Endodermal cell (in vitro differentiated cells): ENCODE measurements around the gene USP38. TPM values are rescaled to one million over a fixed set of nuclear protein-coding genes. Genes with fewer than 3 reads are reported as not detected.

Experiments
- DNase-seq: peaks from one replicate; pipeline ENCODE4 v3.0.0-alpha.2; 2017
- H3K27ac ChIP-seq: 2 replicates; pipeline ENCODE4 v1.5.1; 2013; ENCODE audit warnings: mild to moderate bottlenecking, low read depth, low read length, moderate library complexity
- H3K27me3 ChIP-seq: 2 replicates; pipeline ENCODE4 v1.6.1; 2013; ENCODE audit warnings: mild to moderate bottlenecking, low read length, moderate library complexity; ENCODE audit not compliant: insufficient read depth, control insufficient read depth, poor library complexity, severe bottlenecking
- H3K36me3 ChIP-seq: 2 replicates; pipeline ENCODE4 v1.7.0; 2013; ENCODE audit warnings: mild to moderate bottlenecking, low read length, moderate library complexity; ENCODE audit not compliant: control insufficient read depth, insufficient read depth
- H3K4me1 ChIP-seq: one replicate; pipeline ENCODE4 v1.7.0; 2013; ENCODE audit warnings: low read length; ENCODE audit not compliant: control insufficient read depth, insufficient read depth
- H3K4me3 ChIP-seq: 2 replicates; pipeline ENCODE4 v1.5.1; 2013; ENCODE audit warnings: mild to moderate bottlenecking, low read length, moderate library complexity
- H3K9ac ChIP-seq: 2 replicates; pipeline ENCODE4 v1.6.1; 2013; ENCODE audit warnings: mild to moderate bottlenecking, low read length, moderate library complexity; ENCODE audit not compliant: poor library complexity, severe bottlenecking; ENCODE audit errors: extremely low read depth
- H3K9me3 ChIP-seq: 2 replicates; pipeline ENCODE4 v1.6.1; 2013; ENCODE audit warnings: mild to moderate bottlenecking, low read length, moderate library complexity; ENCODE audit not compliant: control insufficient read depth
- H3K27ac Mint-ChIP-seq: 2 replicates; pipeline ENCODE4 v1.8.0; 2020; ENCODE audit warnings: mixed read lengths
- H3K27me3 Mint-ChIP-seq: 2 replicates; pipeline ENCODE4 v1.8.0; 2021; ENCODE audit warnings: mild to moderate bottlenecking, mixed read lengths; ENCODE audit not compliant: insufficient read depth
- H3K36me3 Mint-ChIP-seq: 2 replicates; pipeline ENCODE4 v1.8.0; 2020; ENCODE audit warnings: low read depth, mixed read lengths
- H3K4me1 Mint-ChIP-seq: 2 replicates; pipeline ENCODE4 v1.8.0; 2020; ENCODE audit warnings: mixed read lengths
- H3K4me3 Mint-ChIP-seq: 2 replicates; pipeline ENCODE4 v1.8.0; 2020; ENCODE audit warnings: mild to moderate bottlenecking, moderate library complexity, mixed read lengths
- H3K9me3 Mint-ChIP-seq: 2 replicates; pipeline ENCODE4 v1.8.0; 2020; ENCODE audit warnings: mild to moderate bottlenecking, mixed read lengths
- WGBS, 2 experiments: methylation state at CpG; one replicate each; pipeline versions ENCODE4 v1.1.5 to v1.1.7; 2013; ENCODE audit warnings: missing lambda C conversion rate in 2 of 2, mixed read lengths in 1 of 2; ENCODE audit not compliant: insufficient coverage in 1 of 2, insufficient read length in 1 of 2; 5-methylcytosine and 5-hydroxymethylcytosine counted together
- total RNA-seq, 2 donors: library from RNA; stranded (reverse); fragmentation: NEBNext Ultra II Directional in 1 of 2; extraction: Animal tissue kit (Norgen Biotek cat#: 25700) in 1 of 2; gene quantifications; 2 replicates in 1 of 2; 3 replicates in 1 of 2; pipeline ENCODE4 v1.2.1, GENCODE V29; 2021
- TF ChIP-seq, protein P1 (sequence below): fragments of 200-600 bp; sonication (generic); conservative IDR thresholded peaks from 2 replicates; pipeline ENCODE4 v1.5.0; 2021; ENCODE audit warnings: antibody characterized with exemption, mild to moderate bottlenecking

The USP38 gene
- total RNA-seq, 2 donors from 2014 or later: 15.6 to 15.7 TPM

DNA sequence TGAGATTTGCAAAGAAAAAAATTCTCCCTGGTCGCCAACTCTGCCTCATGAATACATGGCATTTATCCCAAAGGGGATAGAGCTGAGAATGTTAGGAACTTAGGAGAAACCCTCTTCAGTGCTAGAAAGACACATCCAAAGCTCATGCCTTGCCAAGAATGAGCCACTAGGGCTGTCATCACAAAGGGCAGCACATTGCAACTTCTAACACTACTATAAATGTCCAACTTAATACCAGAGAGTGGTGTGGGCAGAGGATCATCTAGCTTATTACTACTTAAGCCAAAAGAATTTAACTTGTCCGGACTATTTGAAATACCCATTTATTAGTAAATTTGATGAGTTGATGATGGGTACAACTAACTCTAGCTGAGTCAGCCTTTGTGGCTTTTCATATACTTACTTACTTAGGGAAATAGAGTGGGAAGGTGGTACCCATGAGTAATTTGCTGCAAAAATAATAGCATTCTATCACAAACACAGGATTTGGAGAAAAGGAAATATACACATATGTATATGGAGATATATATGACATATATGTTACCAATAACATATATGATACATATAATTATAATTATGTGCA is 85.6 kb downstream of the USP38 start:
- TF ChIP-seq, protein P1, sequence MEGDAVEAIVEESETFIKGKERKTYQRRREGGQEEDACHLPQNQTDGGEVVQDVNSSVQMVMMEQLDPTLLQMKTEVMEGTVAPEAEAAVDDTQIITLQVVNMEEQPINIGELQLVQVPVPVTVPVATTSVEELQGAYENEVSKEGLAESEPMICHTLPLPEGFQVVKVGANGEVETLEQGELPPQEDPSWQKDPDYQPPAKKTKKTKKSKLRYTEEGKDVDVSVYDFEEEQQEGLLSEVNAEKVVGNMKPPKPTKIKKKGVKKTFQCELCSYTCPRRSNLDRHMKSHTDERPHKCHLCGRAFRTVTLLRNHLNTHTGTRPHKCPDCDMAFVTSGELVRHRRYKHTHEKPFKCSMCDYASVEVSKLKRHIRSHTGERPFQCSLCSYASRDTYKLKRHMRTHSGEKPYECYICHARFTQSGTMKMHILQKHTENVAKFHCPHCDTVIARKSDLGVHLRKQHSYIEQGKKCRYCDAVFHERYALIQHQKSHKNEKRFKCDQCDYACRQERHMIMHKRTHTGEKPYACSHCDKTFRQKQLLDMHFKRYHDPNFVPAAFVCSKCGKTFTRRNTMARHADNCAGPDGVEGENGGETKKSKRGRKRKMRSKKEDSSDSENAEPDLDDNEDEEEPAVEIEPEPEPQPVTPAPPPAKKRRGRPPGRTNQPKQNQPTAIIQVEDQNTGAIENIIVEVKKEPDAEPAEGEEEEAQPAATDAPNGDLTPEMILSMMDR: peak; percentile 32
- Histone ChIP-seq H3K9me3 (peaks cover 17% of the 10 kb centered on the region), H3K4me3 (no peak overlapping the region), H3K9ac (no peak overlapping the region), H3K27ac (no peak overlapping the region), H3K4me1 (no peaks in the 10 kb centered on the region), H3K27me3 (no peaks in the 10 kb centered on the region), H3K36me3 (no peaks in the 10 kb centered on the region)
- 100% methylated on average over 1 of the region's 2 CpGs for WGBS, 2 experiments
- H3K27ac Mint-ChIP-seq: no peak overlapping the region
- no peak overlapping the region for H3K4me3 Mint-ChIP-seq
- H3K36me3 Mint-ChIP-seq: no peaks in the 10 kb centered on the region
- H3K9me3 Mint-ChIP-seq: peaks cover 36% of the 10 kb centered on the region
- H3K4me1 Mint-ChIP-seq: no peaks in the 10 kb centered on the region
- H3K27me3 Mint-ChIP-seq: no peaks in the 10 kb centered on the region
- no peak for DNase-seq

Other genes with a start within 250 kb of the USP38 start
- 10 to 100 TPM; 28.3 to 33.3 TPM for gene GAB1, start 152.0 kb downstream of the USP38 start, total RNA-seq